A673 (cell line): ENCODE data around the gene RASSF4. TPM values are rescaled to one million over a fixed set of nuclear protein-coding genes. Genes with fewer than 3 reads are reported as not detected.

ENCODE experiments used
- BruUV-seq: library from RNA; stranded (reverse); fragments of 400-500 nt; replicated peaks from 2 replicates; lab custom pipeline; 2021; lab: Mats Ljungman, UMichigan
- CTCF ChIA-PET: fragments of 300-600 bp; sonication (Branson Sonifier 250); formaldehyde crosslinking; loops from one replicate; lab custom pipeline; 2022; ENCODE audit warnings: antibody characterized with exemption; lab: Charles Lee
- POLR2A ChIA-PET: fragments of 300-600 bp; sonication (Branson Sonifier 250); formaldehyde crosslinking; loops from one replicate; lab custom pipeline; 2022; ENCODE audit warnings: antibody characterized with exemption; ENCODE audit not compliant: low non-redundant PET; lab: Charles Lee
- DNase-seq: peaks from one replicate; pipeline ENCODE4 v3.0.0-alpha.2; 2015; ENCODE audit warnings: low spot score
- H3K27ac ChIP-seq: fragments of 200-600 bp; sonication (generic); 2 replicates; pipeline ENCODE4 v1.5.1; 2016; ENCODE audit warnings: mixed run types, low read depth, mild to moderate bottlenecking, mixed read lengths, antibody characterized with exemption, low read length; ENCODE audit not compliant: poor library complexity, severe bottlenecking
- H3K27me3 ChIP-seq: fragments of 200-600 bp; sonication (generic); replicated peaks from 2 replicates; pipeline ENCODE4 v1.6.1; 2017; ENCODE audit warnings: mixed run types, low read depth, mild to moderate bottlenecking, mixed read lengths, antibody characterized with exemption, low read length; ENCODE audit not compliant: insufficient read depth, poor library complexity
- H3K36me3 ChIP-seq: fragments of 200-600 bp; sonication (generic); 2 replicates; pipeline ENCODE4 v1.6.1; 2016; ENCODE audit warnings: mixed run types, mild to moderate bottlenecking, mixed read lengths, antibody characterized with exemption, low read length; ENCODE audit not compliant: insufficient read depth, poor library complexity, severe bottlenecking
- H3K4me1 ChIP-seq: fragments of 200-600 bp; sonication (generic); 2 replicates; pipeline ENCODE4 v1.6.1; 2017; ENCODE audit warnings: mixed run types, mild to moderate bottlenecking, mixed read lengths, antibody characterized with exemption, low read length; ENCODE audit not compliant: insufficient read depth, poor library complexity, severe bottlenecking
- H3K4me3 ChIP-seq: fragments of 200-600 bp; sonication (generic); 2 replicates; pipeline ENCODE4 v1.5.1; 2016; ENCODE audit warnings: low read depth, mixed run types, mild to moderate bottlenecking, mixed read lengths, low read length; ENCODE audit not compliant: poor library complexity, severe bottlenecking
- H3K9me3 ChIP-seq: fragments of 200-600 bp; sonication (generic); 2 replicates; pipeline ENCODE4 v1.6.1; 2016; ENCODE audit warnings: mixed run types, low read depth, mild to moderate bottlenecking, mixed read lengths, antibody characterized with exemption, low read length; ENCODE audit not compliant: poor library complexity, severe bottlenecking
- EZH2 ChIP-seq: fragments of 200-600 bp; sonication (generic); IDR thresholded peaks from 2 replicates; pipeline ENCODE4 v1.6.1; 2017; ENCODE audit warnings: borderline replicate concordance, low read depth, mild to moderate bottlenecking, mixed read lengths, antibody characterized with exemption, low read length; ENCODE audit not compliant: poor library complexity, severe bottlenecking
- intact Hi-C: fragments of 100-400 bp; cut with micrococcal nuclease; formaldehyde crosslinking; loops from one replicate; pipeline ENCODE4 v1.10.0; 2022; ENCODE audit not compliant: unreplicated experiment
- total RNA-seq: library from RNA; stranded (reverse); gene quantifications from 2 replicates; pipeline ENCODE4 v1.2.3, GENCODE V29; 2021
- TF ChIP-seq, protein P1 (sequence below): fragments of 300-800, 200-600 bp; sonication (generic); conservative IDR thresholded peaks from 2 replicates; pipeline ENCODE4 v1.5.1; 2017; ENCODE audit warnings: low read depth, mild to moderate bottlenecking, antibody characterized with exemption, low read length, moderate library complexity, mixed read lengths

RASSF4 gene
- total RNA-seq, 1 experiment from 2014 or later, result 0.71 TPM

GRCh38 chr10:44979281-44980191, 19.9 kb downstream of the RASSF4 start:
- H3K27me3 ChIP-seq, result no peaks in the 10 kb centered on the region
- no TSS peak for BruUV-seq
- H3K4me3 ChIP-seq, result no peak overlapping the region
- peak overlapping the region; percentile 63 for H3K27ac ChIP-seq
- H3K9me3 ChIP-seq, result no peaks in the 10 kb centered on the region
- TF ChIP-seq, protein P1, sequence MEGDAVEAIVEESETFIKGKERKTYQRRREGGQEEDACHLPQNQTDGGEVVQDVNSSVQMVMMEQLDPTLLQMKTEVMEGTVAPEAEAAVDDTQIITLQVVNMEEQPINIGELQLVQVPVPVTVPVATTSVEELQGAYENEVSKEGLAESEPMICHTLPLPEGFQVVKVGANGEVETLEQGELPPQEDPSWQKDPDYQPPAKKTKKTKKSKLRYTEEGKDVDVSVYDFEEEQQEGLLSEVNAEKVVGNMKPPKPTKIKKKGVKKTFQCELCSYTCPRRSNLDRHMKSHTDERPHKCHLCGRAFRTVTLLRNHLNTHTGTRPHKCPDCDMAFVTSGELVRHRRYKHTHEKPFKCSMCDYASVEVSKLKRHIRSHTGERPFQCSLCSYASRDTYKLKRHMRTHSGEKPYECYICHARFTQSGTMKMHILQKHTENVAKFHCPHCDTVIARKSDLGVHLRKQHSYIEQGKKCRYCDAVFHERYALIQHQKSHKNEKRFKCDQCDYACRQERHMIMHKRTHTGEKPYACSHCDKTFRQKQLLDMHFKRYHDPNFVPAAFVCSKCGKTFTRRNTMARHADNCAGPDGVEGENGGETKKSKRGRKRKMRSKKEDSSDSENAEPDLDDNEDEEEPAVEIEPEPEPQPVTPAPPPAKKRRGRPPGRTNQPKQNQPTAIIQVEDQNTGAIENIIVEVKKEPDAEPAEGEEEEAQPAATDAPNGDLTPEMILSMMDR, result no peak
- TF ChIP-seq EZH2, result no peak
- CTCF ChIA-PET, result interaction anchor here (1.0 kb wide), 1 partner anchor 47 kb away, joined by 3 read pairs; no protein-coding TSS in a partner anchor
- intact Hi-C loops, result loop anchor here (5.0 to 10.0 kb wide), 2 partner anchors 47 to 1305 kb away; no protein-coding TSS in a partner anchor
- H3K36me3 ChIP-seq, result no peaks in the 10 kb centered on the region
- H3K4me1 ChIP-seq, result peaks cover 25% of the 10 kb centered on the region
- POLR2A ChIA-PET, result no interaction called here
- DNase-seq, result no peak

DNA sequence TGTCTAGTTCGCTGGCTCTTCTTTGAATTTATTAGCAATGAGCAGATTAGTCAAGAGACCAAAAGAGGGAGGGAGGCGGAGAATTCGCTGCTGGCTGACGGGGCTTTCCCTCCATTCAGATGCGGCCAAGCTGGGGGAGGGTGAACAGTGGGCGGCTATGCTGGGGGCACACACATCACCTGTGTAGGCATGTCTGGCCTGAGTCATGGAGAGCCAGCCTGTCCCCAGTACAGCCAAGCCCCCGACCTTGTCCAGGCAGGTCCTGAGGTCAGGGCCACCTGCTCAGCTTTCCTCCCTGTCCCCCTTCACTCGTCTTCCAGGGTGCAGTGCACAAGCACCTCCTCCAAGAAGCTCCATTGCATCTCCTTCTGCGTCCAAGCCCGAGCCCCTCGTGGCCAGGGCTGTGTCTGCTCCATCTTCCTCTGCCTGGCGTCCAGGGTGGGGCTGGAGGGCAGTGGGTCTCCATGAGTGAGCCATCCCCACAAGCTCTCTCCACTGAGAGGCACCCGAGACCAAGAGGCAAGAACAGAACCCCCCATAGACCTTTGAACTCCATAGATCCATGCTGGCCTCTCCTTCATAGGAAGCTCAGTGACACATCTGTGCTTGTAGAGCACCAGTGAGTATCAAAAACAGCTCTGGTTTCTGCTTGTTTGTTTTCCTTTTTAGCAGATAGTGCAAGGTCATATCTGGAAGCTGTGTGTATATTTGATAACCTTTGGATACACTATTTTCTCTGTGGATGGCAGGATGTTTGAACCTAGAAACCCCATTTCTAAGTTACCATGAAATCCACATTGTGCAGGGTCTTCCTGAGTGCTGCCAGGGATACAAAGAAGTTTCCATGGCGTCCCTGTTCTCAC, 20.9 kb downstream of the RASSF4 start:
- BruUV-seq, result no TSS peak
- Histone ChIP-seq H3K27ac (no peak overlapping the region), H3K27me3 (no peaks in the 10 kb centered on the region), H3K9me3 (no peaks in the 10 kb centered on the region), H3K4me1 (peaks cover 20% of the 10 kb centered on the region), H3K4me3 (no peak overlapping the region), H3K36me3 (no peaks in the 10 kb centered on the region)
- TF ChIP-seq, protein P1, result no peak
- no peak for TF ChIP-seq EZH2
- intact Hi-C loops, result no loop called here
- ChIA-PET POLR2A (no interaction called here), CTCF (no interaction called here)
- DNase-seq, result no peak

GRCh38 chr10:44981172-44982113, 21.8 kb downstream of the RASSF4 start:
- Histone ChIP-seq H3K36me3 (no peaks in the 10 kb centered on the region), H3K4me3 (no peak overlapping the region), H3K27me3 (no peaks in the 10 kb centered on the region), H3K27ac (no peak overlapping the region), H3K9me3 (no peaks in the 10 kb centered on the region), H3K4me1 (peaks cover 18% of the 10 kb centered on the region)
- intact Hi-C loops, result no loop called here
- POLR2A ChIA-PET, result no interaction called here
- no peak for TF ChIP-seq EZH2
- TF ChIP-seq, protein P1, result no peak
- BruUV-seq, result no TSS peak
- CTCF ChIA-PET, result no interaction called here
- DNase-seq, result no peak
